Neural cell (in vitro differentiated cells): Measurements from ENCODE around the gene IFI35. TPM values are rescaled to one million over a fixed set of nuclear protein-coding genes. Genes with fewer than 3 reads are reported as not detected.

Experiments
- H2AFZ ChIP-seq: fragments of 200-600, 300-800 bp; sonication (generic), shearing (Covaris generic); 2 replicates; pipeline ENCODE4 v1.6.0; 2014; ENCODE audit warnings: low read depth, mild to moderate bottlenecking, antibody characterized with exemption, low read length, moderate library complexity
- H3F3A ChIP-seq: fragments of 200-600 bp; shearing (Covaris generic); 2 replicates; pipeline ENCODE4 v1.6.1; 2016; ENCODE audit warnings: mild to moderate bottlenecking, moderate library complexity, mixed read lengths, antibody characterized with exemption, low read length; ENCODE audit not compliant: insufficient read depth, poor library complexity, severe bottlenecking
- H3K27ac ChIP-seq: fragments of 200-600, 300-800 bp; sonication (generic), shearing (Covaris generic); 2 replicates; pipeline ENCODE4 v1.5.1; 2014; ENCODE audit warnings: mild to moderate bottlenecking, low read length, moderate library complexity
- H3K27me3 ChIP-seq: fragments of 300-800, 200-600 bp; sonication (generic), shearing (Covaris generic); 2 replicates; pipeline ENCODE4 v1.6.0; 2014; ENCODE audit warnings: mild to moderate bottlenecking, low read depth, low read length, moderate library complexity; ENCODE audit not compliant: insufficient read depth
- H3K36me3 ChIP-seq: fragments of 300-800, 200-600 bp; sonication (generic), shearing (Covaris generic); 2 replicates; pipeline ENCODE4 v1.5.1; 2014; ENCODE audit warnings: mild to moderate bottlenecking, antibody characterized with exemption, low read length, moderate library complexity; ENCODE audit not compliant: insufficient read depth
- H3K4me2 ChIP-seq: fragments of 300-800, 200-600 bp; sonication (generic), shearing (Covaris generic); 2 replicates; pipeline ENCODE4 v1.6.0; 2014; ENCODE audit warnings: mild to moderate bottlenecking, low read length
- H3K4me3 ChIP-seq: fragments of 300-800, 200-600 bp; sonication (generic), shearing (Covaris generic); 2 replicates; pipeline ENCODE4 v1.5.1; 2014; ENCODE audit warnings: mild to moderate bottlenecking, low read length, moderate library complexity
- H3K79me2 ChIP-seq: fragments of 200-600 bp; shearing (Covaris generic); replicated peaks from 2 replicates; pipeline ENCODE4 v1.6.0; 2014; ENCODE audit warnings: mild to moderate bottlenecking, low read length, moderate library complexity; ENCODE audit not compliant: insufficient read depth
- H3K9ac ChIP-seq: fragments of 300-800, 200-600 bp; sonication (generic), shearing (Covaris generic); 2 replicates; pipeline ENCODE4 v1.6.1; 2016; ENCODE audit warnings: mild to moderate bottlenecking, low read length, mixed read lengths
- H3K9me2 ChIP-seq: fragments of 200-600 bp; shearing (Covaris generic); 2 replicates; pipeline ENCODE4 v1.6.1; 2016; ENCODE audit warnings: mild to moderate bottlenecking, low read length, mixed read lengths; ENCODE audit not compliant: insufficient read depth
- H3K9me3 ChIP-seq: fragments of 200-600, 300-800 bp; sonication (generic), shearing (Covaris generic); 2 replicates; pipeline ENCODE4 v1.6.1; 2016; ENCODE audit warnings: mild to moderate bottlenecking, mixed run types, low read length, moderate library complexity, mixed read lengths
- H4K20me1 ChIP-seq: fragments of 200-600 bp; shearing (Covaris generic); 2 replicates; pipeline ENCODE4 v1.6.1; 2016; ENCODE audit warnings: mild to moderate bottlenecking, mixed run types; ENCODE audit not compliant: insufficient read depth
- CTCF ChIP-seq: fragments of 450-650 bp; IDR thresholded peaks from 2 replicates; pipeline ENCODE4 v1.5.1; 2014; ENCODE audit warnings: antibody characterized with exemption, mild to moderate bottlenecking, moderate library complexity; ENCODE audit not compliant: poor library complexity, severe bottlenecking
- EP300 ChIP-seq: fragments of 450-650 bp; conservative IDR thresholded peaks from 2 replicates; pipeline ENCODE4 v1.6.1; 2014; ENCODE audit warnings: antibody characterized with exemption, mild to moderate bottlenecking, moderate library complexity; ENCODE audit not compliant: poor library complexity, severe bottlenecking
- EZH2 ChIP-seq: fragments of 200-600, 300-800 bp; shearing (Covaris generic), sonication (generic); IDR thresholded peaks from 2 replicates; pipeline ENCODE4 v1.6.1; 2014; ENCODE audit warnings: antibody characterized with exemption, low read length, borderline replicate concordance, mild to moderate bottlenecking; ENCODE audit not compliant: insufficient read depth, poor library complexity, severe bottlenecking
- MXI1 ChIP-seq: fragments of 450-650 bp; conservative IDR thresholded peaks from 2 replicates; pipeline ENCODE4 v1.6.1; 2014; ENCODE audit warnings: antibody characterized with exemption, mild to moderate bottlenecking; ENCODE audit not compliant: poor library complexity, severe bottlenecking
- POLR2AphosphoS5 ChIP-seq: IDR thresholded peaks from 2 replicates; pipeline ENCODE4 v1.6.1; 2012
- RAD21 ChIP-seq: fragments of 450-650 bp; conservative IDR thresholded peaks from 2 replicates; pipeline ENCODE4 v1.6.1; 2014; ENCODE audit warnings: antibody characterized with exemption, mild to moderate bottlenecking, moderate library complexity
- REST ChIP-seq: IDR thresholded peaks from 2 replicates; pipeline ENCODE4 v1.6.1; 2012; ENCODE audit warnings: borderline replicate concordance
- SMC3 ChIP-seq: fragments of 450-650 bp; conservative IDR thresholded peaks from 2 replicates; pipeline ENCODE4 v1.6.1; 2014; ENCODE audit warnings: antibody characterized with exemption, mild to moderate bottlenecking, moderate library complexity; ENCODE audit not compliant: poor library complexity
- TAF1 ChIP-seq: IDR thresholded peaks from 2 replicates; pipeline ENCODE4 v1.6.1; 2012; ENCODE audit warnings: low read depth
- polyA plus RNA-seq: library from polyadenylated mRNA; depleted of rRNA; stranded (reverse); fragments of >200 nt; gene quantifications from 2 replicates; pipeline ENCODE4 v1.2.3, GENCODE V29; 2014

The IFI35 gene
- polyA plus RNA-seq, 1 donor from 2014 or later = not detected

- no peaks in the 10 kb centered on the region for H3K9me2 ChIP-seq
- H2AFZ ChIP-seq = no peak overlapping the region
- H3K27ac ChIP-seq = no peak overlapping the region
- H3K4me3 ChIP-seq = no peak overlapping the region
- no peak overlapping the region for H3K4me2 ChIP-seq
- H3K9me3 ChIP-seq = no peaks in the 10 kb centered on the region
- H4K20me1 ChIP-seq = no peaks in the 10 kb centered on the region
- H3K9ac ChIP-seq = no peak overlapping the region
- no peaks in the 10 kb centered on the region for H3K36me3 ChIP-seq
- no peaks in the 10 kb centered on the region for H3F3A ChIP-seq
- H3K79me2 ChIP-seq = peaks cover 7% of the 10 kb centered on the region
- no peak for TF ChIP-seq SMC3
- H3K27me3 ChIP-seq = no peaks in the 10 kb centered on the region
Measured at GRCh38 chr17:43028221-43028861, 21.8 kb downstream of the IFI35 start.

GRCh38 chr17:43030137-43030767 is 23.7 kb downstream of the IFI35 start:
- no peak overlapping the region for H3K4me3 ChIP-seq

More at GRCh38 chr17:43030137-43030767, 23.7 kb downstream of the IFI35 start:
- no peaks in the 10 kb centered on the region for H3K9me3 ChIP-seq
- H4K20me1 ChIP-seq = no peaks in the 10 kb centered on the region
- no peak overlapping the region for H3K9ac ChIP-seq
- no peaks in the 10 kb centered on the region for H3K9me2 ChIP-seq
- no peaks in the 10 kb centered on the region for H3K36me3 ChIP-seq
- H3F3A ChIP-seq = no peaks in the 10 kb centered on the region
- no peak for TF ChIP-seq EZH2
- no peak for TF ChIP-seq MXI1
- TF ChIP-seq REST = no peak
- TF ChIP-seq EP300 = no peak
- TF ChIP-seq RAD21 = no peak
- TF ChIP-seq CTCF = no peak
- no peak for TF ChIP-seq POLR2AphosphoS5
- TF ChIP-seq SMC3 = no peak
- no peak for TF ChIP-seq TAF1
- no peaks in the 10 kb centered on the region for H3K27me3 ChIP-seq
- H3K79me2 ChIP-seq = peaks cover 7% of the 10 kb centered on the region
- no peak overlapping the region for H3K27ac ChIP-seq
- H3K4me2 ChIP-seq = no peak overlapping the region
- H2AFZ ChIP-seq = no peak overlapping the region
